GM06990 (cell line): ENCODE results near the gene TACR1.

Source experiments
- DNase-seq: peaks from one replicate; pipeline ENCODE4 v3.0.0-alpha.2; 2011; ENCODE audit not compliant: insufficient read length; ENCODE audit errors: extremely low read depth
- H3K27me3 ChIP-seq: replicated peaks from 2 replicates; pipeline ENCODE4 v1.6.0; 2011; ENCODE audit warnings: low read length; ENCODE audit not compliant: control insufficient read depth, insufficient read depth
- H3K36me3 ChIP-seq: 2 replicates; pipeline ENCODE4 v1.5.1; 2011; ENCODE audit warnings: low read length; ENCODE audit not compliant: control insufficient read depth, insufficient read depth
- H3K4me3 ChIP-seq: replicated peaks from 2 replicates; pipeline ENCODE4 v1.5.1; 2011; ENCODE audit warnings: low read depth, mild to moderate bottlenecking, control low read depth, low read length
- CTCF ChIP-seq: IDR thresholded peaks from 2 replicates; pipeline ENCODE4 v1.5.1; 2011; ENCODE audit warnings: low read length, control low read depth, mild to moderate bottlenecking, inconsistent platforms; ENCODE audit not compliant: insufficient read depth, poor library complexity, severe bottlenecking

The TACR1 gene

GRCh38 chr2:75237296-75237695 lies 38.0 kb upstream of the TACR1 start:
- DNase-seq, result no peak
- Histone ChIP-seq H3K4me3 (no peak overlapping the region), H3K36me3 (no peaks in the 10 kb centered on the region), H3K27me3 (no peaks in the 10 kb centered on the region)
- no peak for TF ChIP-seq CTCF

- TF ChIP-seq CTCF, result no peak
- H3K27me3 ChIP-seq, result no peaks in the 10 kb centered on the region
- DNase-seq, result no peak
- H3K36me3 ChIP-seq, result no peaks in the 10 kb centered on the region
- H3K4me3 ChIP-seq, result no peak overlapping the region
These were observed 34.6 kb upstream of the TACR1 start for GRCh38 chr2:75233965-75234364.

GRCh38 chr2:75226617-75227016 lies 27.3 kb upstream of the TACR1 start:
- Histone ChIP-seq H3K36me3 (no peaks in the 10 kb centered on the region), H3K4me3 (no peak overlapping the region), H3K27me3 (no peaks in the 10 kb centered on the region)
- no peak for TF ChIP-seq CTCF
- no peak for DNase-seq

GRCh38 chr2:75226099-75226498 lies 26.8 kb upstream of the TACR1 start:
- H3K27me3 ChIP-seq, result no peaks in the 10 kb centered on the region
- TF ChIP-seq CTCF, result no peak
- DNase-seq, result no peak
- no peaks in the 10 kb centered on the region for H3K36me3 ChIP-seq
- no peak overlapping the region for H3K4me3 ChIP-seq

GRCh38 chr2:75224636-75225094 lies 25.3 kb upstream of the TACR1 start:
- TF ChIP-seq CTCF, result no peak
- DNase-seq, result no peak
- no peaks in the 10 kb centered on the region for H3K27me3 ChIP-seq
- no peaks in the 10 kb centered on the region for H3K36me3 ChIP-seq
- H3K4me3 ChIP-seq, result no peak overlapping the region

- no peaks in the 10 kb centered on the region for H3K27me3 ChIP-seq
- no peak for DNase-seq
- TF ChIP-seq CTCF, result no peak
- no peaks in the 10 kb centered on the region for H3K36me3 ChIP-seq
- no peak overlapping the region for H3K4me3 ChIP-seq
These were observed 23.2 kb upstream of the TACR1 start for GRCh38 chr2:75222527-75222926.
